Mucosa of descending colon (tissue), 3 donors: ENCODE results near the gene EIPR1. TPM values are rescaled to one million over a fixed set of nuclear protein-coding genes. Genes with fewer than 3 reads are reported as not detected.

ENCODE experiments used
- ATAC-seq: fragments of 200-7000 bp; cut with Tn5 transposase; one replicate; pipeline ENCODE4 v1.9.1; 2020; ENCODE audit warnings: mild to moderate bottlenecking, moderate library complexity
- DNase-seq, 3 donors: peaks; one replicate each; pipeline ENCODE4 v3.0.0-alpha.2; 2020
- H3K36me3 ChIP-seq: fragments of 200-600 bp; one replicate; pipeline ENCODE4 v1.8.0; 2021; ENCODE audit warnings: low read depth, mild to moderate bottlenecking
- H3K4me1 ChIP-seq: fragments of 200-600 bp; one replicate; pipeline ENCODE4 v1.8.0; 2021; ENCODE audit warnings: low read depth, mild to moderate bottlenecking
- H3K4me3 ChIP-seq: fragments of 200-600 bp; one replicate; pipeline ENCODE4 v1.8.0; 2021; ENCODE audit warnings: mild to moderate bottlenecking
- H3K9me3 ChIP-seq: fragments of 200-600 bp; one replicate; pipeline ENCODE4 v1.8.0; 2021; ENCODE audit warnings: mild to moderate bottlenecking
- intact Hi-C, 2 donors: fragments of 100-400 bp; cut with DNase I in 1 of 2; cut with micrococcal nuclease in 1 of 2; formaldehyde crosslinking; loops; one replicate each; pipeline versions ENCODE4 v1.11.0 to v1.11.1; 2022; cut with DNase I, micrococcal nuclease
- total RNA-seq, 3 donors: library from RNA; stranded (reverse); fragmentation: NEBNext Ultra II Directional in 2 of 3; extraction: Animal tissue kit (Norgen Biotek cat#: 25700) in 2 of 3; gene quantifications; one replicate each; pipeline versions ENCODE4 v1.2.1 to v1.2.4, GENCODE V29; 2021 to 2023
- TF ChIP-seq, protein P1 (sequence below): fragments of 200-600 bp; IDR thresholded peaks from one replicate; pipeline ENCODE4 v1.8.0; 2022; ENCODE audit warnings: antibody characterized with exemption, mild to moderate bottlenecking
- donor health status: DM: no; HTN: no; CAD: no; lungs with moderate emphysema.
- donor health status: DM: no; HTN: no; CAD: no.
- donor health status: DM: no; HTN: yes; CAD: no.

The EIPR1 gene
- total RNA-seq, 3 donors from 2014 or later = 15.9 to 27.1 (median 25.0) TPM

DNA sequence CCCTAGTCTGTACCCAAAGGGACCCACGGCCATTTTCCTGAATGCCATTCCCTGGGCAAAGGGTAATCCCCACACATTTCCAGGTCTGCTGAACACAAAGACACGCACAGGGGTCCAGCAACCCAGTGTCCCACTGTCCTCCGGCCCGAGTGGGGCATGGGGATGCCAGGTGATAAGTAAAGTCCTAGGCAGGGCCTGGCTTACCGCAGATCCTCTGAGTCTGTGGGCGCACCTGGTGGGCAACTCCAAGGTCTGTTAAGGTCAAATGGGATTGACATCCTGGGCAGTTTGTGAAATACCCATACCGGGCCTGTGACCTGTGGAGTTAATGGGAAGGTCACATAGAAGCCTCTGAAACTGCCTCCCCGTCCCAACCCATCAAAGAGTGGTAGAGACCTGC lies 116.1 kb downstream of the EIPR1 start:
- H3K4me1 ChIP-seq = no peaks in the 10 kb centered on the region
- DNase-seq (no peak), ATAC-seq (no peak)
- intact Hi-C loops = no loop called here
- TF ChIP-seq, protein P1, sequence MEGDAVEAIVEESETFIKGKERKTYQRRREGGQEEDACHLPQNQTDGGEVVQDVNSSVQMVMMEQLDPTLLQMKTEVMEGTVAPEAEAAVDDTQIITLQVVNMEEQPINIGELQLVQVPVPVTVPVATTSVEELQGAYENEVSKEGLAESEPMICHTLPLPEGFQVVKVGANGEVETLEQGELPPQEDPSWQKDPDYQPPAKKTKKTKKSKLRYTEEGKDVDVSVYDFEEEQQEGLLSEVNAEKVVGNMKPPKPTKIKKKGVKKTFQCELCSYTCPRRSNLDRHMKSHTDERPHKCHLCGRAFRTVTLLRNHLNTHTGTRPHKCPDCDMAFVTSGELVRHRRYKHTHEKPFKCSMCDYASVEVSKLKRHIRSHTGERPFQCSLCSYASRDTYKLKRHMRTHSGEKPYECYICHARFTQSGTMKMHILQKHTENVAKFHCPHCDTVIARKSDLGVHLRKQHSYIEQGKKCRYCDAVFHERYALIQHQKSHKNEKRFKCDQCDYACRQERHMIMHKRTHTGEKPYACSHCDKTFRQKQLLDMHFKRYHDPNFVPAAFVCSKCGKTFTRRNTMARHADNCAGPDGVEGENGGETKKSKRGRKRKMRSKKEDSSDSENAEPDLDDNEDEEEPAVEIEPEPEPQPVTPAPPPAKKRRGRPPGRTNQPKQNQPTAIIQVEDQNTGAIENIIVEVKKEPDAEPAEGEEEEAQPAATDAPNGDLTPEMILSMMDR = no peak
- no peaks in the 10 kb centered on the region for H3K9me3 ChIP-seq
- H3K36me3 ChIP-seq = no peaks in the 10 kb centered on the region
- H3K4me3 ChIP-seq = no peak overlapping the region

DNA sequence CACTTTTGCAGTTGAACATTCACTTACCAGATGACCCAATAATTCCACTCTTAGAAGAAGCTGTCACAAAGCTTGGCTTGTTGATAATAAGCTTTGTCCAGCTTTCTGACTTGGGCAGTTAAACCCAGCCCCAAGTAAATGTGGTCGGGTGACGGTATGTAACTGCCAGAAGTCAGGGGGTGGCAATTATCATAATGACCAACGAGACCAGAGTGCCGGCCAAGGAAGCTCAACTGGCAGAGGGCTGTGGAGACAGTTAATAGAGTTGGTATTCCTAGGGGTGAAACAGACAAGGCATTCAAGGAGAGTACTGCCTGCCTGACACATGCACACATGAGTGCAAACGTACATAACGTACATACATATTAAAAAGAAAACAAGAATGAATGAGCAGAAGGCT lies 116.7 kb downstream of the EIPR1 start:
- H3K36me3 ChIP-seq = no peaks in the 10 kb centered on the region
- ATAC-seq = no peak
- no peaks in the 10 kb centered on the region for H3K4me1 ChIP-seq
- intact Hi-C loops = no loop called here
- TF ChIP-seq, protein P1 = no peak
- H3K9me3 ChIP-seq = no peaks in the 10 kb centered on the region
- no peak for DNase-seq
- H3K4me3 ChIP-seq = no peak overlapping the region

DNA sequence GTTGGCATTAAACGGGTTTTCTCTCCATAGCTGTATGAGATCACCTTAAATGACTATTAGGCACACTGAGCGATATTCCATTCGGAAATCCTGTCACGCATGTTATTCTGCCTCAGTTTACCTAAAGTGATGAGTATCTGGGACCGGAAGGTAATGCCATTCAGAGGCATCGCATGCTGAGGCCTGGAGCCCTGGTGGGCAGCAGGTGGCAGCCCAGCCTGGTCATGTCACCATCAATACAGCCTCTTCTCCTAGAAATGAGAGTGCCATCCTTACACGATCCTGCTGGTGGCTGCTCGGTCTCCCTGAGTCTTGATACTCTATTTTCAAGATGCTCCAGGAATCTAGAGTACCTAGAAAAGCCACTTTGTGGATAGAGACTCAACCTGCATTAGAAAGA lies 119.8 kb downstream of the EIPR1 start:
- no peaks in the 10 kb centered on the region for H3K9me3 ChIP-seq
- TF ChIP-seq, protein P1 = no peak
- ATAC-seq (no peak), DNase-seq (no peak)
- H3K36me3 ChIP-seq = no peaks in the 10 kb centered on the region
- intact Hi-C loops = no loop called here
- no peaks in the 10 kb centered on the region for H3K4me1 ChIP-seq
- no peak overlapping the region for H3K4me3 ChIP-seq

DNA sequence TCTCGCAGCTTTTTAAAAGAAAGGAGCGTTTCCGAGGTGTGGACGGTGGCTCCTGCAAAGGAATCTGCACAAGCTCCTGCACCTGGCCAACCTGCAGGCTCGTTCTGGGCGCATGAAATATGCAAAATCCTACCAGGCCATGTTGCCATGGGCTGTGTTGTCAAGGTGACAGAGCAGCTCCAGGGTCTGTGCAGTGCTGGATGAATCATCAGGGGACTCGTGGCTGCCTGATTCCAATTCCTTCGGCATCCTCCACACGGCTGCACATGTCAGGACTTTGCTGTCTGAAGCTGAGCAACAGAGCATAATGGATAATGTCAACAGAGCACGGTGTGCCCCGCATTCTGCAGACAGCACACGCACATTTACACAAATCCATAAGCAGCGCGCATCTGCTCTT lies 120.5 kb downstream of the EIPR1 start:
- ATAC-seq = no peak
- intact Hi-C loops = no loop called here
- Histone ChIP-seq H3K36me3 (no peaks in the 10 kb centered on the region), H3K9me3 (no peaks in the 10 kb centered on the region), H3K4me3 (no peak overlapping the region), H3K4me1 (no peaks in the 10 kb centered on the region)
- no peak for DNase-seq
- TF ChIP-seq, protein P1 = no peak

DNA sequence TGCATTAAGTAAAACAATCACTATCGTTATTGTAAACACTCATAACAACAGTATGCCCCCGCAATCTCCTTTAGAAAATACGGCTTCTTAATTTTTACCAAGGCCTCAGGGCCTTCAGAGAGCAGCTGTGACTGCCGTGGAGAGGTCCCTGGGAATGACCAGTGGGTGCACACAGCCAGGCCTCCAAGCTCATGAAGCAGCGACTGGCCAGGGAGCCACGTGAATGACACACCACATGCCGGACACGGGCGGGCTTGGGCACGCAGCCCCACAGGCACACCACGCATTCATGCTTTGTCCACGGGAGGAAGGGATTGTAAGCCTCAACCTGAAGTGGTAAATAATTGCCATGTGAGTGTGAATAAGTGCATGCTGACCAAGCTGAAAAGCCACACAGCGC lies 121.0 kb downstream of the EIPR1 start:
- Histone ChIP-seq H3K4me1 (no peaks in the 10 kb centered on the region), H3K36me3 (no peaks in the 10 kb centered on the region), H3K9me3 (no peaks in the 10 kb centered on the region), H3K4me3 (no peak overlapping the region)
- TF ChIP-seq, protein P1 = no peak
- ATAC-seq (no peak), DNase-seq (no peak)
- intact Hi-C loops = no loop called here

DNA sequence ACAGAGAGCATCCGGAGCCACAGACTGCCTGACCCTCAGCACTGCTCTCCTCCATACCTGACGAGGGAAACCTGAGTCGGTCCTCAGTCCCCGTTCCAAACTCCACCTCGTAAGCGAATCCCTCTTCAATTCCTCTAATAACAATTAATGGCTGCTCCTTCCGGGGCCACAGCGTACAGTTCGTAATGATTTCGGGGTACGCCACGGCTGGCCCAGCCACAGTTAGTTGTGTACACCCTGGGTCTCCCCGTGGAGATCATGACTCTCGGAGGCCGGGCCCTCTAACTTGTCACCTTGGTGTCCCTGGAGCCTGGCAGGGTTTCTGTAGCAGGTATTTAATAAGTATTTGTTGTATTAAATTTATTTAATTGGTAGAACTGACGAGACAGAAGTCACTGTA lies 121.5 kb downstream of the EIPR1 start:
- DNase-seq (no peak), ATAC-seq (no peak)
- intact Hi-C loops = no loop called here
- TF ChIP-seq, protein P1 = no peak
- Histone ChIP-seq H3K4me1 (no peaks in the 10 kb centered on the region), H3K36me3 (no peaks in the 10 kb centered on the region), H3K9me3 (no peaks in the 10 kb centered on the region), H3K4me3 (no peak overlapping the region)
